ENCODE measurements around the gene NDST4.

- TF ChIP-seq CTCF (IDR thresholded peaks at IDR 0.05) (no peak), POLR2A (IDR thresholded peaks at IDR 0.05) (no peak), POLR2AphosphoS5 (IDR thresholded peaks at IDR 0.05; ENCODE audit: insufficient read depth in 1 of 2, low read depth in 1 of 2) (no peak)
Measured at GRCh38 chr4:114980932-114981708, 132.3 kb downstream of the NDST4 start.

All from vagina (tissue), 2 donors.